ENCODE results near the gene SWT1. TPM values are rescaled to one million over a fixed set of nuclear protein-coding genes. Genes with fewer than 3 reads are reported as not detected.
"Not testable (repeated sequence)": the region's sequence is repeated elsewhere in the genome, so short reads cannot be mapped to it uniquely, and the experiment has no call there.

The SWT1 gene
- total and polyA plus RNA-seq, 4 experiments from 2014 or later, result 5.8 to 10.6 (median 7.8) TPM

DNA sequence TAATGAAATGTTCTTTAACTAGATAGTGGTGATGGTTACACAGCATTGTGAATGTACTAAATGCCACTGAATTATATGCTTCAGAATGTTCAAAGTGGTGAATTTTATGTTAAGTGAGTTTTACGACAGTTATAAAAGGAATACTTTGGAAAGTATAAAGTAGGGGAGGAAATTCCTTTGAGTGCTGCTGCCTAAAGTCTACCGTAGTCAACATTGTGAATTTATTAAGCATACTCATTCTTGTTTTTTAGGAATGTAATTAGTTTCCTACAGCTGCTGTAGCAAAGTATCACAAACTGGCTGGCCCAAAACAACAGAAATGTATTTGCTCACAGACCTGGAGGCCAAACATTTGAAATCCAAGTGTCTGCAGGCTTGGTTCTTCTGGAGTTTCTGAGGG lies 73.0 kb downstream of the SWT1 start:
- ChIA-PET CTCF (ENCODE audit: partially characterized antibody) (no interaction called here), POLR2A (ENCODE audit: partially characterized antibody) (no interaction called here)
- intact Hi-C loops (cut with micrococcal nuclease), result no loop called here
- Histone ChIP-seq H3K4me1 (ENCODE audit: insufficient read depth, low read length) (no peaks in the 10 kb centered on the region), H3K36me3 (ENCODE audit: insufficient read depth, low read length) (no peaks in the 10 kb centered on the region), H3K27ac (ENCODE audit: low read depth, low read length) (no peak overlapping the region), H3K27me3 (ENCODE audit: insufficient read depth, low read length) (no peaks in the 10 kb centered on the region), H3K4me3 (ENCODE audit: low read length in 2 of 2) (no peak overlapping the region), H3K9me3 (ENCODE audit: control insufficient read depth in 1 of 2, low read length in 2 of 2) (no peaks in the 10 kb centered on the region)
- no peaks in the 10 kb centered on the region for H3K9me3 Mint-ChIP-seq
- no peak for DNase-seq
- H3K27ac Mint-ChIP-seq, result no peak overlapping the region
- no peaks in the 10 kb centered on the region for H3K27me3 Mint-ChIP-seq
- H3K4me3 Mint-ChIP-seq, result no peak overlapping the region
- H3K4me1 Mint-ChIP-seq, result peaks cover 0 to 1% (median 0%) of the 10 kb centered on the region in 4 donors
- peaks cover 10 to 41% of the 10 kb centered on the region in 2 donors for H3K36me3 Mint-ChIP-seq

DNA sequence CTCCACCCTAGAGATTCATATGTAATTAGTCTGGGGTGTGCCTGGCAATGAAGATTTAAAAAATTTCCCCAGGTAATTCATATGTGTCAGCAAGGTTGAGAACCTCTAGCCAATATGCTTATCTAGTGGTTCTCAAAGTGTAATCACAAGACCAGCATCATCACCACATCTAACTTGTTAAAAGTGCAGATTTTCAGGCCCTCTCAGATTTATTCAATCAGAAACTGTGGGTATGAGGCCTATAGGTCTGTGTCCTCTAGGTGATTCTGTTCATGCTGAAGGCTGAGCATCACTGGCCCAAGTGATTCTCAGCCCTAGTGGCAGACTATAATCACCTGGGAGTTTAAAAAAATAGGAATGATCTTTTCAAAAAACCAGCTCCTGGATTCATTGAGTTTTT lies 75.9 kb downstream of the SWT1 start:
- CTCF ChIA-PET (ENCODE audit: partially characterized antibody), result no interaction called here
- Histone ChIP-seq H3K4me3 (ENCODE audit: low read length in 2 of 2) (no peak overlapping the region), H3K27ac (ENCODE audit: low read depth, low read length) (no peak overlapping the region), H3K9me3 (ENCODE audit: control insufficient read depth in 1 of 2, low read length in 2 of 2) (no peaks in the 10 kb centered on the region), H3K4me1 (ENCODE audit: insufficient read depth, low read length) (no peaks in the 10 kb centered on the region), H3K27me3 (ENCODE audit: insufficient read depth, low read length) (no peaks in the 10 kb centered on the region), H3K36me3 (ENCODE audit: insufficient read depth, low read length) (no peaks in the 10 kb centered on the region)
- Mint-ChIP-seq H3K4me1 (peaks cover 0 to 1% (median 0%) of the 10 kb centered on the region in 4 donors), H3K36me3 (peaks cover 6 to 31% of the 10 kb centered on the region in 2 donors), H3K27ac (no peak overlapping the region), H3K9me3 (peaks cover 0 to 8% (median 0%) of the 10 kb centered on the region in 8 donors), H3K27me3 (no peaks in the 10 kb centered on the region), H3K4me3 (no peak overlapping the region)
- intact Hi-C loops (cut with micrococcal nuclease), result no loop called here
- DNase-seq, result no peak
- POLR2A ChIA-PET (ENCODE audit: partially characterized antibody), result interaction anchor here (1.2 kb wide), 1 partner anchor 84 kb away, joined by 3 read pairs; the partner anchor contains the start of gene IVNS1ABP

DNA sequence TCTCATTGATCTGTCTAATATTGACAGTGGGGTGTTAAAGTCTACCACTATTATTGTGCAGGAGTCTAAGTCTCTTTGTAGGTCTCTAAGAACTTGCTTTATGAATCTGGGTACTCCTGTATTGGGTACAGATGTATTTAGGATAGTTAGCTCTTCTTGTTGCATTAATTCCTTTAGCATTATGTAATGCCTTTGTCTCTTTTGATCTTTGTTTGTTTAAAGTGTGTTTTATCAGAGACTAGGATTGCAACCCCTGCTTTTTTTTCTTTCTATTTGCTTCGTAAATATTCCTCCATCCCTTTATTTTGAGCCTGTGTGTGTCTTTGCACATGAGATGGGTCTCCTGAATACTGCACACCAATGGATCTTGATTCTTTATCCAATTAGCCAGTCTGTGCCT lies 77.2 kb downstream of the SWT1 start:
- H3K9me3 ChIP-seq (ENCODE audit: control insufficient read depth in 1 of 2, low read length in 2 of 2); POLR2A ChIA-PET (ENCODE audit: partially characterized antibody); H3K27me3 ChIP-seq (ENCODE audit: insufficient read depth, low read length); H3K36me3 ChIP-seq (ENCODE audit: insufficient read depth, low read length); H3K27me3 Mint-ChIP-seq; H3K9me3 Mint-ChIP-seq; H3K4me3 Mint-ChIP-seq; H3K4me1 ChIP-seq (ENCODE audit: insufficient read depth, low read length); H3K4me1 Mint-ChIP-seq; intact Hi-C loops (cut with micrococcal nuclease); H3K4me3 ChIP-seq (ENCODE audit: low read length in 2 of 2); DNase-seq; H3K27ac ChIP-seq (ENCODE audit: low read depth, low read length): not testable (repeated sequence)
- Mint-ChIP-seq H3K27ac (peak overlapping the region in 1 of 7 donors; percentile 5), H3K36me3 (peaks cover 6 to 24% of the 10 kb centered on the region in 2 donors)
- CTCF ChIA-PET (ENCODE audit: partially characterized antibody), result interaction anchor here (2.8 kb wide), 1 partner anchor 447 kb away, joined by 14 read pairs; no protein-coding TSS in a partner anchor

DNA sequence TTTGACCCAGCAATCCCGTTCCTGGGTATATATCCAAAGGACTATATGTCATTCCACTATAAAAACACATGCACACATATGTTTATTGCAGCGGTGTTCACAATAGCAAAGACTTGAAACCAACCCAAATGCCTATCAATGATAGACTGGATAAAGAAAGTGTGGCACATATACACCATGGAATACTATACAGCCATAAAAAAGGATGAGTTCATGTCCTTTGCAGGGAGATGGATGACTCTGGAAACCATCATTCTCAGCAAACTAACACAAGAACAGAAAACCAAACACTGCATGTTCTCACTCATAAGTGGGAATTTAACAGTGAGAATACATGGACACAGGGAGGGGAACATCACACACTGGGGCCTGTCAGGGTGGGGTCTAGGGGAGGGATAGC lies 80.2 kb downstream of the SWT1 start:
- H3K9me3 Mint-ChIP-seq; H3K36me3 ChIP-seq (ENCODE audit: insufficient read depth, low read length); DNase-seq; H3K4me3 Mint-ChIP-seq; H3K9me3 ChIP-seq (ENCODE audit: control insufficient read depth in 1 of 2, low read length in 2 of 2); H3K27ac ChIP-seq (ENCODE audit: low read depth, low read length); H3K27me3 ChIP-seq (ENCODE audit: insufficient read depth, low read length); intact Hi-C loops (cut with micrococcal nuclease); H3K27me3 Mint-ChIP-seq; H3K4me3 ChIP-seq (ENCODE audit: low read length in 2 of 2): not testable (repeated sequence)
- H3K27ac Mint-ChIP-seq, result peak overlapping the region in 1 of 7 donors; percentile 35
- peaks cover 25% of the 10 kb centered on the region for H3K4me1 ChIP-seq (ENCODE audit: insufficient read depth, low read length)
- H3K36me3 Mint-ChIP-seq, result peaks cover 6 to 15% of the 10 kb centered on the region in 2 donors
- H3K4me1 Mint-ChIP-seq, result peaks cover 17 to 35% (median 27%) of the 10 kb centered on the region in 4 donors
- ChIA-PET POLR2A (ENCODE audit: partially characterized antibody) (interaction anchor here (5.2 kb wide), 1 partner anchor 44 kb away, joined by 60 read pairs; no protein-coding TSS in a partner anchor), CTCF (ENCODE audit: partially characterized antibody) (interaction anchor here (0.8 to 4.2 kb wide), 6 partner anchors 22 to 444 kb away, joined by 3 to 81 read pairs (median 18); partner anchors contain the start of gene IVNS1ABP)

DNA sequence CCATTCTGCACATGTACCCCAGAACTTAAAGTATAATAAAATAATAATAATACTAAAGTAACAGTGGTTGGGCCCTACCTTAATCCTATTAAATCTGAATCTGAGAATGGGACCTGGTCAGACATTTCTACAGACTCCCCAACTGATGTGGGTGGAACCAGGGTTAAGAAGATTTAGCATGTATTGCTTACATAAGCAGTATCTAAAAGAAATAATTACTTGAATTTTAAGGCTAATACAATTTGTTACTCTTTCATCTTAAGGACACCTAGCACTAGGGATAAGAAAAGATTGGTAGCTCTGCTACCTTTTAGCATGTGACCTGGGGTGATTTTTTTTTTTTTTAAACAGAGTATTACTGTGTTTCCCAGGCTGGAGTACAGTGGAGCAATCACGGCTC lies 80.7 kb downstream of the SWT1 start:
- Histone ChIP-seq H3K27ac (ENCODE audit: low read depth, low read length) (no peak overlapping the region), H3K36me3 (ENCODE audit: insufficient read depth, low read length) (no peaks in the 10 kb centered on the region), H3K27me3 (ENCODE audit: insufficient read depth, low read length) (no peaks in the 10 kb centered on the region), H3K9me3 (ENCODE audit: control insufficient read depth in 1 of 2, low read length in 2 of 2) (no peaks in the 10 kb centered on the region), H3K4me3 (ENCODE audit: low read length in 2 of 2) (no peak overlapping the region), H3K4me1 (ENCODE audit: insufficient read depth, low read length) (peaks cover 25% of the 10 kb centered on the region)
- H3K4me1 Mint-ChIP-seq, result peaks cover 17 to 35% (median 27%) of the 10 kb centered on the region in 4 donors
- peaks cover 0 to 8% (median 0%) of the 10 kb centered on the region in 8 donors for H3K9me3 Mint-ChIP-seq
- intact Hi-C loops (cut with micrococcal nuclease), result loop anchor here (1.0 to 2.0 kb wide), 8 partner anchors 44 to 458 kb away; partner anchors contain the start of genes IVNS1ABP and TRMT1L
- ChIA-PET CTCF (ENCODE audit: partially characterized antibody) (interaction anchor here (0.8 to 4.3 kb wide), 17 partner anchors 11 to 458 kb away, joined by 3 to 81 read pairs (median 10); partner anchors contain the start of gene IVNS1ABP), POLR2A (ENCODE audit: partially characterized antibody) (interaction anchor here (1.0 to 5.2 kb wide), 6 partner anchors 43 to 358 kb away, joined by 3 to 109 read pairs (median 12); partner anchors contain the start of gene IVNS1ABP)
- H3K36me3 Mint-ChIP-seq, result peaks cover 6 to 15% of the 10 kb centered on the region in 2 donors
- H3K4me3 Mint-ChIP-seq, result no peak overlapping the region
- H3K27me3 Mint-ChIP-seq, result no peaks in the 10 kb centered on the region
- no peak for DNase-seq
- H3K27ac Mint-ChIP-seq, result no peak overlapping the region

DNA sequence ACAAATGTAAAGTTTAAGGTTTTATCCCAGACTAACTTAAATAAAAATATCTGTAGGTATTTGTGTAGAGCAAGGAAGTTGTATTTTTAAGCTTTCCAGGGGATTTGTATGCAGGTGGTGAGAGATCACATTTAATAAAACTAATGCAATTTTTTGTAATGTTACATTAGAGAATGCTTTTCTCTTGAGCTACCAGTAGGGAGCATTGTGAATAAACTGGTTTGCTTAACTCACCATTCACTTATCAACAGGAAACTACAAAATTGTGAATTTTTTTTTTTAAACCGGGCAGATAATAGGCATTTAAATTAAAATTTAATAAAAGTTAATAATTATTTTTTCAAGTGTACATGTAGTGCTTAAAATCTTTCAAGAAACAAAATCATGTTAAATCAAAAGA lies 81.5 kb downstream of the SWT1 start:
- peak in 4 of 5 donors; percentile 29 to 44 (median 35) for DNase-seq
- H3K27ac ChIP-seq (ENCODE audit: low read depth, low read length), result no peak overlapping the region
- no peak overlapping the region for H3K4me3 ChIP-seq (ENCODE audit: low read length in 2 of 2)
- no peaks in the 10 kb centered on the region for H3K27me3 ChIP-seq (ENCODE audit: insufficient read depth, low read length)
- Mint-ChIP-seq H3K36me3 (peaks cover 3 to 7% of the 10 kb centered on the region in 2 donors), H3K9me3 (peaks cover 0 to 8% (median 0%) of the 10 kb centered on the region in 8 donors), H3K4me3 (peak overlapping the region in 4 of 8 donors; percentile 4 to 60 (median 32)), H3K27ac (peak overlapping the region in 2 of 7 donors; percentile 23 to 70), H3K27me3 (no peaks in the 10 kb centered on the region), H3K4me1 (peaks cover 17 to 35% (median 27%) of the 10 kb centered on the region in 4 donors)
- no peaks in the 10 kb centered on the region for H3K36me3 ChIP-seq (ENCODE audit: insufficient read depth, low read length)
- POLR2A ChIA-PET (ENCODE audit: partially characterized antibody), result interaction anchor here (0.6 to 5.2 kb wide), 14 partner anchors 11 to 442 kb away, joined by 3 to 109 read pairs (median 6); partner anchors contain the start of gene IVNS1ABP
- intact Hi-C loops (cut with micrococcal nuclease), result loop anchor here (1.0 to 2.0 kb wide), 8 partner anchors 43 to 457 kb away; partner anchors contain the start of genes IVNS1ABP and TRMT1L
- CTCF ChIA-PET (ENCODE audit: partially characterized antibody), result interaction anchor here (0.7 to 4.3 kb wide), 31 partner anchors 10 to 457 kb away, joined by 3 to 81 read pairs (median 5); partner anchors contain the start of gene IVNS1ABP
- no peaks in the 10 kb centered on the region for H3K9me3 ChIP-seq (ENCODE audit: control insufficient read depth in 1 of 2, low read length in 2 of 2)
- peaks cover 25% of the 10 kb centered on the region for H3K4me1 ChIP-seq (ENCODE audit: insufficient read depth, low read length)

DNA sequence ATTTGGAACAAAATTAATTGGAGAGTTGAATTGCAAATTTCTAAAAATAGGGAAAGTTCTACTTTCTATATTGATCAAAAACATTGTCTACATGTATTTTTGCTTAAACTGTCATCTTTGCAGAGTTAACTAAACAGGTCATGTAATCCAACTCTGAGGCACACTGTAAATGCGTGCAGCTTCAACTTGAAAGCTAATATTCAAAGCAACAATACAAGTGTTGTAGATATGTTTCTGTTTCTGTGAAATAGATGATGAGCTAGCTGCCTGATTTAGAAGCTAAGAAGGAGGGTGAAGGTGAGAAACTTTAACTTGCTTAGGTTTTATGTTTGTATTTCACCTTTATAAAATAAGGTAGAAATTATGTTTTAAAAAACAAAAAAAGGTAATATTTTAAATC lies 82.9 kb downstream of the SWT1 start:
- ChIA-PET CTCF (ENCODE audit: partially characterized antibody) (interaction anchor here (0.9 to 4.3 kb wide), 11 partner anchors 42 to 456 kb away, joined by 3 to 81 read pairs (median 21); partner anchors contain the start of gene IVNS1ABP), POLR2A (ENCODE audit: partially characterized antibody) (interaction anchor here (1.0 to 5.2 kb wide), 9 partner anchors 41 to 441 kb away, joined by 3 to 109 read pairs (median 8); partner anchors contain the start of gene IVNS1ABP)
- peaks cover 0 to 1% of the 10 kb centered on the region in 2 donors for H3K36me3 Mint-ChIP-seq
- DNase-seq, result no peak
- intact Hi-C loops (cut with micrococcal nuclease), result loop anchor here (2.0 kb wide), 1 partner anchor 321 kb away; no protein-coding TSS in a partner anchor
- H3K4me1 Mint-ChIP-seq, result peaks cover 17 to 35% (median 27%) of the 10 kb centered on the region in 4 donors
- peak overlapping the region in 6 of 8 donors; percentile 30 to 72 (median 58) for H3K4me3 Mint-ChIP-seq
- no peaks in the 10 kb centered on the region for H3K27me3 Mint-ChIP-seq
- H3K9me3 Mint-ChIP-seq, result peaks cover 0 to 8% (median 0%) of the 10 kb centered on the region in 8 donors
- H3K27ac Mint-ChIP-seq, result peak overlapping the region in 3 of 7 donors; percentile 59 to 79 (median 69)
- H3K4me3 ChIP-seq (ENCODE audit: low read length in 2 of 2), result no peak overlapping the region
- H3K27ac ChIP-seq (ENCODE audit: low read depth, low read length), result peak overlapping the region; percentile 15
- H3K9me3 ChIP-seq (ENCODE audit: control insufficient read depth in 1 of 2, low read length in 2 of 2), result no peaks in the 10 kb centered on the region
- no peaks in the 10 kb centered on the region for H3K36me3 ChIP-seq (ENCODE audit: insufficient read depth, low read length)
- H3K27me3 ChIP-seq (ENCODE audit: insufficient read depth, low read length), result no peaks in the 10 kb centered on the region
- peaks cover 25% of the 10 kb centered on the region for H3K4me1 ChIP-seq (ENCODE audit: insufficient read depth, low read length)
